Astrocyte of the hippocampus (primary cell): ENCODE data around the gene HIVEP3.

Experiments
- DNase-seq: peaks from one replicate; pipeline ENCODE4 v3.0.0; 2011; ENCODE audit warnings: low read depth, low spot score

Gene HIVEP3

GRCh38 chr1:41894101-41894807, 24.5 kb downstream of the HIVEP3 start:
- DNase-seq, result peak; percentile 34

DNA sequence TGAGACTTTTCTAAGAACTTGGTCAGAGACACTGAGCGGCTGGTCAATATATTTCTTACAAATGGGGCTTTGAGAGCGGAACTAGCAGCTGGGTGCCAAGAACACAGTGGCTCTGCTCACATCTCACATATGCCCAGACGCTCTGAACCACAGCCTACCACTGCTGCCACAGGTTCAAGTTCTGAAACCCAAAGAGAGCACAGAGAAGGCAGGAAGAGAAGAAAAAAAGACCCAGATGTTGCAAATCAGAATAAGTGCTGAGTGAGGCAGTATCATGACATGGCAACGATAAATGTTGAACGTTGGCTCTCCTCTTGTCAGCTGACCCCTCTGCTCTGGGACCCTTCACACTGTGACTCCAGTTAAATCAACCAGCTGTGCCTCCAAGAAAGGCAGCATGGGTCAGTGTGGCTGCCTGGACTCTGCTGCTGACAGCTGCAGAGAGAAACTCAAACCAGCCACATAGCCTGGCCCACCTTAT, 26.4 kb downstream of the HIVEP3 start:
- no peak for DNase-seq

GRCh38 chr1:41891199-41891896, 27.4 kb downstream of the HIVEP3 start:
- DNase-seq, result peak; percentile 54

- peak; percentile 66 for DNase-seq
Measured at GRCh38 chr1:41890825-41891198, 27.9 kb downstream of the HIVEP3 start.

DNA sequence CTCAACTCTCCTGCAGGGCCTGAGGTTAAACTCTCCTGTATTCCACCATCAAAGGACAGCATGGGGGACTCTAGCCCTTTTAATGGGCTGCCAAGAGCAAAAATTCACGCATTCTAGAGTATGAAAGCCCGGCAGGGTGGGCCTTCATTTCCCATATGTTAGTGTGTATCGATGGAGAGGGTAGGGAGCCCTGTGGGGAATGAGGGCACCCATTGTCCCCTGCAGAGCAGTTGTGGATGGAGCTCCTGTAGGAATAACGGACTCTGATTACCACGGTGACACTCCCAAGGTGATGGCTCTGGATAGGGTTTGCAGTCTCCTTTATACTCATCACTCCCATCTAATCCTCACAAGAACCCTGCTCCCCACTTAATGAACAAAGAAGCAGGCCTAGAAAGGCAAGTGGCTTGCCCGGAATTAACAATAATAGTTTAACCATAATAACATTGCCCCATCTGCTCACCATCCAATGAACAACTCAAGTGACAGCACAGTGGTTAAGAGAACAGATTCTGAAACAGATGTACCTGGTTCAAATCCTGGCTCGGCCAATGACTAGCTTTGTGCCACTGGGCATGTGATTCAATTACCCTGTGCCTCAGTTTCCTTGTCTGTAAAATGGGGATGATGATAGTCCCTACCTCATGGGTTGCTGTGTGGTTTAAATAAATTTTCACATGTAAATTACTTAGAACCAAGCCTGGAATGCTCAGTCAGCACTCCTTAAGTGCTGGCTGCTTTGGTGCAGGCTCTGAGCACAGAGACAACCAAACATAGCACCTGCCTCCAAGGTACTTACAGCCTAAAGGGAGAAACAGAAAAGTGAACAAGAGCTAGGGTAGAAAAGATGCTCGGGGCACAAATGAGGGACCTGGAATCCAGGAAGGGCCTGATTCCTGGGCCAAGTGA, 29.0 kb downstream of the HIVEP3 start:
- no peak for DNase-seq

- DNase-seq, result no peak
Measured at GRCh38 chr1:41888756-41889155, 30.0 kb downstream of the HIVEP3 start.

- DNase-seq, result no peak
Measured at GRCh38 chr1:41887365-41887764, 31.4 kb downstream of the HIVEP3 start.

- DNase-seq, result no peak
Measured at GRCh38 chr1:41884256-41885230, 34.2 kb downstream of the HIVEP3 start.

- no peak for DNase-seq
Measured at GRCh38 chr1:41883507-41883906, 35.2 kb downstream of the HIVEP3 start.

DNA sequence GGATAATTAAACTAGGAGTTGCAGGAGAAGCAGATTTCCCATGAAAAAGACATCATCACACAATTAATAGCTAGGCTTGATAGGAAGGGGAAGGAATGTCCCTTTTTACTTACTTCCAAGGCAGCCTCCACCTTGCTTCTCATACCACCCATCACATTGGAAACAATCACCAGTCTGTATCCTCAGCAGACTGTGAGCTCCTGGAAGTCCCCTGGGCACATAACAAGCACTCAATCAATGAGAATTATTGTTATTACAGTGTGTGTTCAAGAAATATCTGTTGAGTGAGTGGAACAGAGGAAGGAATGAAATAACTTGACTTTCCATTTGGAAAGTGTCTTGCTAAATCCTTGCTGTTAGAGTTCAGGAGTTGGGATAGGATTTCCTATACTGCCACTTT, 36.2 kb downstream of the HIVEP3 start:
- no peak for DNase-seq

DNA sequence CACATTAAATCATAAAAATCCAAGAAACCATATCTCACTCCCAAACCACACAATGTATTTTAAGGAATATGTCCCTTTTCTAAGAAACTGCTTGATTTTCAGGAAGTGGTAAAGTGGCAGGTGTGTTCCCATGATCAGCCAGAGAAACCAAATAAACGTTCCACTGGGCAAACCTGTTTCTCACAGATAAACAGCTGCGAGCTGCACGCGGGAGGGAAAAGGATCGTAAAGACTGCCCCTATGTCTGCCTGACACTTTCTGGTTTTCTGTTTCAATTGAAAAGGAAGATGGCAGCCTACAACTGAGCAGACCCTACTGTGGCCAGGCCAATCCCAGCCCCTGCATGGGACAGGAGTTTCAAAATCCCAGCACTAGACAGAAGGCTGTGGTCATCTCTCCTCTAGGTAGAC, 36.6 kb downstream of the HIVEP3 start:
- no peak for DNase-seq

DNA sequence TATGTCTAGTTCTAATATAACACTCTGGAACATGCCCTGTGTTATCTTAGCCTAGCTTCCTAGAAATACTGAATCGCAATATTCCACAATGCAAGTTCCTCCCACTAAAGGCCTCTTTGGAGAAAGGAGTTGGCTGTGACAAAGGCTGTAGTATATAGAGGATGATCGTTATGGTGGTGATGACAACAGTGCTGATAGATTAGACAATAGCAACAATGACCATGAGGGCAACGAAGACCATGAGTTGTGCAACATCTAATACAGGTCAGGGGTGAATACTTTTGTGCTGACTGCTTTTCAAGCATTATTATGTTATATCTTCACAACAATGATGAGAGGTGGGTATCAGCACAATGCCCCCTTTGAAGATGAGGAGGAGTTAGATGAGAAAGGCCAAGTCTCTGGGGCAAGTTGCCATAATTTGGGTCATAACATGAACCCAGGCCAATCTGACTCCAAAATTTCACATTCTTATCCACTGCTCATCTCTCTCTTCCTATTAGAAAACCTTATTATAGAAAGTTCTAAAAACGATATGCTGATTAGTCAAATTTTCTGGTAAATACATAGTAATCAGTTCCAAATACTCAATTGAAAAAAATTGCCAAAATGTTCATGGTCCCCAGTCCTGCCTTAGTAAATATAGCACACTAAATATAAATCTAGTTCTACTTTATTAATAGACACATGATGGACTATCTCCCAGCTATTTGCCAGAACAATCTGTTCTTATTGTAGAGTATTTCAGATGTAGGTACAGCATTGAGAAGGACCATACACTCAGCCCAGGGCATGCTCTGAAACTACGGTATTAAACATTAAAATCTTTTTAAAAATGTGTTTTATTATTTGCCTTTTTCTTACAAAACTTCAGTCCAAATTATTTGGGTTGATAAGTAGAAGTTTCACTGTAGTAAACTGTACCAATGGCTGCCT, 37.5 kb downstream of the HIVEP3 start:
- DNase-seq, result no peak

- peak; percentile 42 for DNase-seq
Measured at GRCh38 chr1:41880261-41880660, 38.5 kb downstream of the HIVEP3 start.

DNA sequence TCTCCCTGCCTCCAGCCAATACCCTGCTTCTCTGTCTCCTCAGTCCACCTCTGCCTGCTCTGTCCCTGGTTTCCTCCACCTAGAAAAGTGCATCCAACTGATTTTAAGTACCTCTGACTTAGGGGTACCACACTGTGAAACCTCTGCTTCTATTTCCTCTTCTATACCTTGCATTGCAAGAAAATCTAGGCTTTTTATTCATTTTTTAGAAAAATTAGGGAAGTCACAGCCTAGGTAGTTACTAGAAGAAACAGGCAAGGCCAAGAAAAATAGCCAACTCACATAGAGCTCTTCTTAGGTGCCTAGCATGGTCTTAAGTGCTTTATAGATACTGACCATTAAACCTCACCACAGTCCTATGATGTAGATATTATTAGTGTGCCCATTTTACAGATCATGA, 39.1 kb downstream of the HIVEP3 start:
- no peak for DNase-seq

GRCh38 chr1:41878911-41879310, 39.8 kb downstream of the HIVEP3 start:
- DNase-seq, result no peak

- DNase-seq, result no peak
Measured at GRCh38 chr1:41878495-41878894, 40.2 kb downstream of the HIVEP3 start.

GRCh38 chr1:41876576-41877445, 41.9 kb downstream of the HIVEP3 start:
- DNase-seq, result peak; percentile 51

DNA sequence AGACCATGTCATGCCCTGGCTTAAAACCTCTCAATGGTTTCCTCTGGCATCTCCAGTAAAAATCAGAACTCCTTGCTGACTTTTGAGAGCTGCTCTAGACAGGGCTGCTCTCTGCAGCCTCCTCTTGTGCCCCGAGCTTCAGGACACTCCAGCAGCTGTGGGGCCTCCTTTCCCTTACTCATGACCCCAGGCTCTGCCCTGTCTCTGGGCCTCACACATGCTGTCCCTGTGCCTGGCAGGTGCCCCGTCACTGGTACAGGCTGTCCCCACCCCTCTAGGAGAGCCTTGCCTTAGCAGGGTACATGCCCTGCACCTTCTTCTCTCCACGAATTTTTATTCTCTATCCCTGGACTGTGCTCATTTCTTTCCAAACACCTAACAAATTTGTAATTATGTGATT, 43.2 kb downstream of the HIVEP3 start:
- no peak for DNase-seq

GRCh38 chr1:41874903-41875411, 43.8 kb downstream of the HIVEP3 start:
- DNase-seq, result peak; percentile 30
